Measurements from ENCODE around the gene RELN. TPM values are rescaled to one million over a fixed set of nuclear protein-coding genes. Genes with fewer than 3 reads are reported as not detected.

Gene RELN
- total RNA-seq, 4 donors from 2014 or later, result 2.5 to 10.1 (median 6.5) TPM

DNA sequence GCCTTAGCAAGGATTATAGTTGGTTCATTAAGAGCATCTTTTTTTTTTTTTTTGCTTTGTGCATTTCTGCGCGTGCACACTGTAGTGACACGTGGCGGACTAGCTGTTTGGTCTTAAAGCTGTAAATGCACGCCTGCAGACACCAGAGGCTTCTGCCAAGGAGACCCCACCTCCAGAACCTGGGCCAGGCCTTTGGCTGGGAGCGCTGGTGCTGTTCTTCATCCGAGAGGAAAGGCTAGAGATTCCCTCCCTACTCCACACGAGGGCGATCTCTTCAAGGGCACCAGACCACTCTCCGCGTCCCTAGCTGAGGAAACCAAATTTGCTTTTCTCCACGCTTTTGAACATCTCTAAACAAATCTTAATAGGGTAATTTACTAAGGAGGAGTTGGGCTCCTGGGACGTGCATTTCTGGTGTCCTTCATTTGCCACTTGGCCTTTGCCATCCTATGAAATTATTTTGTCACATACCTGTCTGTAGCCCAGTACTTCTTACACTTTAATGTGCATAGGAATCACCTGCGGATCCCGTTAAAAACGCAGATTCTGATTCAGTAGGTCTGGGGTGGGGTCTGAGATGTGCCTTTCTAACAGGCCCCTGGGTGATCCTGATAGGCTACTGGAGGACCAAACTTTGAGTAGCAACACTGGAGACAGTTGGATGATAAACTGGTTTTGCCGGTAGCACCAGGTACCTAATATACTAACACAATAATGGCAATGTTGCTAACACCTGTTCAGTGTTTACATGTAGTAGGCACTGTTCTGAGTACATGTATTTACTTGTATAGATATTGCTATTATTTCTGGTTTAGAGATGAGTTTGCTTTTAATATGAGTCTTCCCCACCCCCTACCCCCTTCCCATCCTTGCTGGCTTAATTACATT is 542.1 kb downstream of the RELN start:
- intact Hi-C loops (cut with DNase I), result no loop called here
- H3K27me3 ChIP-seq, result peaks cover 0 to 55% (median 10%) of the 10 kb centered on the region in 4 donors

DNA sequence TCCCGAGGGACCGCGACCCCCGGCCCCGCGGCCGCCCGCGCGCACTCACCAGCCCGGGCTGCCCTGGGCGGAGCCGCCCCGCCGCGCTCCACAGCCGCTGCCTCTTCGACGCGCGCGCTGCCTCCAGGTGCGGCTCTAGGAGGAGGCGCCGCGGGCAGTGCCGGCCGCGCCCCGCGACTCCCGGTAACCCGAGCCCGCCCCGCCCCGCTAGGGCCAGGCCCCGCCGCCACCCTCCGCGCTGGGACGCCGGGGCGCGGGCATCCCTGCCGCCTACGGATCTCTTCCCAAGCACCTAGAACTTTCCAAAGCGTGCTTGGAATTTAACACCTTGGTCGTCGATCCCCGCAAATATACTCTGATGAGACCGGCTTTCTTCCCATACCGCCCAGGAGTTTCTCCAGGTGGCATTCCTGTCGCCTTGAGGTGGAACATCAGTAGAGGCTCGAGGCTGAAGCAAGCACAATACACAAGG is 543.4 kb downstream of the RELN start, which contains the start of gene SLC26A5:
TSS of gene SLC26A5 (minus strand) at position 159 of the 472 bp plus-strand sequence. CDS start 24,693 bp downstream, outside the sequence.
- Histone ChIP-seq H3K36me3 (no peaks in the 10 kb centered on the region), H3K4me1 (peaks cover 7 to 14% (median 13%) of the 10 kb centered on the region in 4 donors), H3K9me3 (no peaks in the 10 kb centered on the region), H3K27me3 (peaks cover 0 to 60% (median 10%) of the 10 kb centered on the region in 4 donors), H3K4me3 (peak within 1 kb of the TSS; percentile 36 to 50 (median 42)), H3K27ac (replicated peaks in 1 of 4) (no peak within 1 kb of the TSS)
- TF ChIP-seq POLR2AphosphoS5 (IDR thresholded peaks at IDR 0.05) (no peak), POLR2A (IDR thresholded peaks at IDR 0.05; ENCODE audit: low read depth) (no peak)
- 5% methylated on average over 14 of the region's 54 CpGs for WGBS
- intact Hi-C loops (cut with DNase I), result no loop called here
- no peak for DNase-seq (ENCODE audit: extremely low spot score)

More for the DNA sequence above, 542.1 kb downstream of the RELN start:
- no peak overlapping the region for H3K4me3 ChIP-seq
- H3K4me1 ChIP-seq, result peaks cover 7 to 14% (median 13%) of the 10 kb centered on the region in 4 donors
- no peaks in the 10 kb centered on the region for H3K36me3 ChIP-seq
- peaks cover 0 to 6% (median 0%) of the 10 kb centered on the region in 4 donors for H3K9me3 ChIP-seq
- no peak for DNase-seq (ENCODE audit: extremely low spot score)
- TF ChIP-seq, protein P1, sequence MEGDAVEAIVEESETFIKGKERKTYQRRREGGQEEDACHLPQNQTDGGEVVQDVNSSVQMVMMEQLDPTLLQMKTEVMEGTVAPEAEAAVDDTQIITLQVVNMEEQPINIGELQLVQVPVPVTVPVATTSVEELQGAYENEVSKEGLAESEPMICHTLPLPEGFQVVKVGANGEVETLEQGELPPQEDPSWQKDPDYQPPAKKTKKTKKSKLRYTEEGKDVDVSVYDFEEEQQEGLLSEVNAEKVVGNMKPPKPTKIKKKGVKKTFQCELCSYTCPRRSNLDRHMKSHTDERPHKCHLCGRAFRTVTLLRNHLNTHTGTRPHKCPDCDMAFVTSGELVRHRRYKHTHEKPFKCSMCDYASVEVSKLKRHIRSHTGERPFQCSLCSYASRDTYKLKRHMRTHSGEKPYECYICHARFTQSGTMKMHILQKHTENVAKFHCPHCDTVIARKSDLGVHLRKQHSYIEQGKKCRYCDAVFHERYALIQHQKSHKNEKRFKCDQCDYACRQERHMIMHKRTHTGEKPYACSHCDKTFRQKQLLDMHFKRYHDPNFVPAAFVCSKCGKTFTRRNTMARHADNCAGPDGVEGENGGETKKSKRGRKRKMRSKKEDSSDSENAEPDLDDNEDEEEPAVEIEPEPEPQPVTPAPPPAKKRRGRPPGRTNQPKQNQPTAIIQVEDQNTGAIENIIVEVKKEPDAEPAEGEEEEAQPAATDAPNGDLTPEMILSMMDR (IDR thresholded peaks at IDR 0.05), result peak in 2 of 3 experiments; percentile 19 to 39
- TF ChIP-seq EP300 (IDR thresholded peaks at IDR 0.05) (no peak), POLR2AphosphoS5 (IDR thresholded peaks at IDR 0.05) (no peak)
- 16% methylated on average over 17 of the region's 17 CpGs for WGBS
- no peak overlapping the region for H3K27ac ChIP-seq (replicated peaks in 1 of 4)

GRCh38 chr7:103445228-103446048 is 544.0 kb downstream of the RELN start:
- 7% methylated on average over 42 of the region's 48 CpGs for WGBS
- intact Hi-C loops (cut with DNase I), result no loop called here
- TF ChIP-seq POLR2A (IDR thresholded peaks at IDR 0.05; ENCODE audit: low read depth) (no peak), POLR2AphosphoS5 (IDR thresholded peaks at IDR 0.05) (no peak), EP300 (IDR thresholded peaks at IDR 0.05) (no peak)
- TF ChIP-seq, protein P1 (IDR thresholded peaks at IDR 0.05), result no peak
- DNase-seq (ENCODE audit: extremely low spot score), result no peak
- H3K27me3 ChIP-seq, result peaks cover 0 to 60% (median 10%) of the 10 kb centered on the region in 4 donors
- H3K27ac ChIP-seq (replicated peaks in 1 of 4), result no peak overlapping the region
- H3K4me3 ChIP-seq, result peak overlapping the region; percentile 36 to 50 (median 42)
- H3K4me1 ChIP-seq, result peaks cover 7 to 14% (median 13%) of the 10 kb centered on the region in 4 donors
- H3K36me3 ChIP-seq, result no peaks in the 10 kb centered on the region
- no peaks in the 10 kb centered on the region for H3K9me3 ChIP-seq

GRCh38 chr7:103439661-103440060 is 549.8 kb downstream of the RELN start:
- TF ChIP-seq EP300 (IDR thresholded peaks at IDR 0.05) (no peak), POLR2AphosphoS5 (IDR thresholded peaks at IDR 0.05) (no peak), POLR2A (IDR thresholded peaks at IDR 0.05; ENCODE audit: low read depth) (no peak)
- TF ChIP-seq, protein P1 (IDR thresholded peaks at IDR 0.05), result no peak
- DNase-seq (ENCODE audit: extremely low spot score), result no peak
- H3K4me1 ChIP-seq, result no peaks in the 10 kb centered on the region
- peaks cover 0 to 24% (median 0%) of the 10 kb centered on the region in 4 donors for H3K27me3 ChIP-seq
- 87% methylated on average over 8 of the region's 8 CpGs for WGBS
- peaks cover 0 to 4% (median 0%) of the 10 kb centered on the region in 4 donors for H3K9me3 ChIP-seq
- intact Hi-C loops (cut with DNase I), result no loop called here
- H3K4me3 ChIP-seq, result no peak overlapping the region
- H3K27ac ChIP-seq (replicated peaks in 1 of 4), result no peak overlapping the region
- H3K36me3 ChIP-seq, result no peaks in the 10 kb centered on the region
